GM12878 (cell line): ENCODE results near the gene TNP2. TPM values are rescaled to one million over a fixed set of nuclear protein-coding genes. Genes with fewer than 3 reads are reported as not detected.

Source experiments
- ATAC-seq: fragments of 200-7000 bp; cut with Tn5 transposase; 3 replicates; pipeline ENCODE4 v1.9.1; 2020; ENCODE audit warnings: mild to moderate bottlenecking, moderate library complexity
- BruUV-seq: library from RNA; stranded (reverse); fragments of 400-500 nt; replicated peaks from 2 replicates; lab custom pipeline; 2021; lab: Mats Ljungman, UMichigan
- CTCF ChIA-PET: fragments of 300-600 bp; sonication (Branson Sonifier 250); formaldehyde crosslinking; extraction: SDS; loops from one replicate; lab custom pipeline; 2021; ENCODE audit warnings: inconsistent platforms; lab: Yijun Ruan, JAX
- POLR2A ChIA-PET: fragments of 350-600 bp; formaldehyde crosslinking; extraction: SDS; loops from one replicate; lab custom pipeline; 2021; ENCODE audit warnings: inconsistent platforms; lab: Charles Lee
- RAD21 ChIA-PET: fragments of 300-600 bp; sonication (Branson Sonifier 250); formaldehyde crosslinking; loops from one replicate; lab custom pipeline; 2023; ENCODE audit warnings: antibody characterized with exemption; ENCODE audit not compliant: unreplicated experiment; lab: Charles Lee
- SMC1A ChIA-PET: fragments of 300-600 bp; sonication (Branson Sonifier 250); formaldehyde crosslinking; loops from one replicate; lab custom pipeline; 2023; ENCODE audit not compliant: unreplicated experiment, uncharacterized antibody; lab: Charles Lee
- DNase-seq: peaks from one replicate; pipeline ENCODE4 v3.0.0-alpha.2; 2011; ENCODE audit warnings: low read depth, low spot score
- FAIRE-seq: peaks from 3 replicates; lab custom pipeline; 2011; peaks lifted over from hg19 to GRCh38; lab: Jason Lieb, UNC
- H2AFZ ChIP-seq: 2 replicates; pipeline ENCODE4 v1.6.0; 2011; ENCODE audit warnings: low read depth, low read length, control low read depth; ENCODE audit not compliant: control insufficient read depth
- H3K27ac ChIP-seq: 2 replicates; pipeline ENCODE4 v1.5.1; 2011; ENCODE audit warnings: control low read depth; ENCODE audit not compliant: control insufficient read depth, insufficient read depth
- H3K27me3 ChIP-seq, 2 experiments: replicated peaks in 1 of 2; 2 replicates each; pipeline versions ENCODE4 v1.6.0 to v1.6.1; 2011; ENCODE audit warnings: low read length in 1 of 2; ENCODE audit not compliant: control insufficient read depth in 2 of 2, insufficient read depth in 2 of 2
- H3K36me3 ChIP-seq, 2 experiments: 2 replicates each; pipeline ENCODE4 v1.5.1; 2011; ENCODE audit warnings: low read length in 1 of 2; ENCODE audit not compliant: control insufficient read depth in 2 of 2, insufficient read depth in 2 of 2
- H3K4me1 ChIP-seq: 2 replicates; pipeline ENCODE4 v1.6.1; 2011; ENCODE audit warnings: mild to moderate bottlenecking, low read length, moderate library complexity, mixed read lengths; ENCODE audit not compliant: control insufficient read depth, insufficient read depth
- H3K4me2 ChIP-seq: 2 replicates; pipeline ENCODE4 v1.6.0; 2011; ENCODE audit warnings: control low read depth; ENCODE audit not compliant: control insufficient read depth, insufficient read depth
- H3K4me3 ChIP-seq: fragments of 200-600 bp; sonication (generic); 2 replicates; pipeline ENCODE4 v1.5.1; 2016
- H3K79me2 ChIP-seq: 2 replicates; pipeline ENCODE4 v1.6.0; 2011; ENCODE audit warnings: low read length; ENCODE audit not compliant: control insufficient read depth, insufficient read depth
- H3K9ac ChIP-seq: 2 replicates; pipeline ENCODE4 v1.8.0; 2011; ENCODE audit warnings: low read length, control low read depth, mixed read lengths; ENCODE audit not compliant: control insufficient read depth, insufficient read depth
- H3K9me3 ChIP-seq: replicated peaks from 3 replicates; pipeline ENCODE4 v1.5.1; 2011; ENCODE audit warnings: mild to moderate bottlenecking, low read length; ENCODE audit not compliant: control insufficient read depth, insufficient read depth
- H4K20me1 ChIP-seq: 2 replicates; pipeline ENCODE4 v1.6.0; 2011; ENCODE audit not compliant: control insufficient read depth, insufficient read depth
- JUNB ChIP-seq: IDR thresholded peaks from 2 replicates; pipeline ENCODE4 v1.6.1; 2016; ENCODE audit warnings: antibody characterized with exemption, mild to moderate bottlenecking
- KLF5 ChIP-seq: fragments of 450-650 bp; IDR thresholded peaks from 2 replicates; pipeline ENCODE4 v1.6.1; 2014; ENCODE audit warnings: mild to moderate bottlenecking; ENCODE audit not compliant: partially characterized antibody
- ZNF24 ChIP-seq: fragments of 450-650 bp; IDR thresholded peaks from 2 replicates; pipeline ENCODE4 v1.6.1; 2017; ENCODE audit warnings: antibody characterized with exemption, mild to moderate bottlenecking
- WGBS: methylation state at CpG from one replicate; pipeline ENCODE4 v1.1.6; 2016; ENCODE audit warnings: low lambda C conversion rate; ENCODE audit not compliant: insufficient replicate concordance, insufficient coverage; ENCODE audit errors: missing lambda C conversion rate; 5-methylcytosine and 5-hydroxymethylcytosine counted together
- in situ Hi-C: fragments of 300-500 bp; cut with MboI; formaldehyde crosslinking; loops from 9 replicates; pipeline ENCODE4 v1.14.3; 2018; ENCODE audit warnings: mixed read lengths
- intact Hi-C: fragments of 100-400 bp; cut with micrococcal nuclease; formaldehyde crosslinking; loops from one replicate; pipeline ENCODE4 v1.14.2; 2022; ENCODE audit not compliant: unreplicated experiment
- polyA plus RNA-seq, 11 experiments: library from polyadenylated mRNA; depleted of rRNA in 4 of 11; unstranded in 6 of 11; stranded (reverse) in 5 of 11; fragments of >200 nt; fragmentation: Nextera tagmentation in 4 of 11; fragmentation: Illumina TruSeq in 1 of 11; extraction: Ambion mirVana in 4 of 11; extraction: Trizol in 1 of 11; gene quantifications; 1 replicate in 1 of 11; 2 replicates in 10 of 11; pipeline versions ENCODE4 v1.2.1 to v1.2.3, GENCODE V29; 2011 to 2016; ENCODE audit warnings: inconsistent platforms in 2 of 11, missing spikeins in 2 of 11, low read depth in 1 of 11
- total RNA-seq, 4 experiments: library from RNA; depleted of rRNA in 3 of 4; stranded (reverse); fragments of >200 nt in 3 of 4; fragmentation: Illumina TruSeq in 1 of 4; extraction: Trizol in 1 of 4; gene quantifications; 2 replicates each; pipeline versions ENCODE4 v1.2.1 to v1.2.3, GENCODE V29; 2013 to 2021
- TF ChIP-seq, protein P1 (sequence below): IDR thresholded peaks from 2 replicates; pipeline ENCODE4 v1.6.1; 2012; ENCODE audit warnings: mild to moderate bottlenecking, low read depth, low read length

TNP2 gene
- total and polyA plus RNA-seq, 10 of the 15 experiments (the other 5 are each of a cell fraction or from before 2014, with no cell fraction given) = not detected

DNA sequence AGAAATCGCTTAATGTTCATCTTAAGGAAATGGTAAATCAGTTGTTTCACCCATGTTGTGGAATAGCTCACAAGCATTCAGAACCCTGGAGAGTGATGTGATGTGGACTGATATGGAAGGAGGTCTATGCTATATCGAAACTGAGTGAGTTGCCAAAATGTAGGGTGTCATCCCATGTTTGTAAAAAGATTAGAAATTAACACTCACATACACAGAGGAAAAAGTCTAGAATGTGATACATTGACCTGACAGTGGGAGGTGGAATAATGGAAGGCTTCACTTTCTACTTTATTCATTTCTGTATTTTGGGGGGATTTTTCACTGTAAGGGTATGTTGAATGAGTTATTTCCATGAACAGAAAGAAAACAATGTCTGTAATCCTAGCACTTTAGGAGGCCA is 16.7 kb upstream of the TNP2 start:
- no peak for FAIRE-seq
- Histone ChIP-seq H3K4me2 (no peak overlapping the region), H3K4me1 (peaks cover 10% of the 10 kb centered on the region), H3K79me2 (no peaks in the 10 kb centered on the region), H3K36me3 (no peaks in the 10 kb centered on the region), H3K27me3 (no peaks in the 10 kb centered on the region), H3K9me3 (no peaks in the 10 kb centered on the region), H2AFZ (no peak overlapping the region), H3K4me3 (no peak overlapping the region), H4K20me1 (no peaks in the 10 kb centered on the region), H3K9ac (no peak overlapping the region), H3K27ac (no peak overlapping the region)
- CTCF ChIA-PET = interaction anchor here (0.6 to 1.6 kb wide), 6 partner anchors 11 to 303 kb away, joined by 3 to 5 read pairs (median 3); partner anchors contain the start of gene TNP2
- WGBS = 92% methylated on average over 2 of the region's 2 CpGs
- BruUV-seq = no TSS peak
- peak; percentile 46 for ATAC-seq
- TF ChIP-seq JUNB (0 out of 2 replicates have a peak, but pooled peaks have one; percentile 5), KLF5 (no peak), ZNF24 (0 out of 2 replicates have a peak, but pooled peaks have one; percentile 18)
- TF ChIP-seq, protein P1, sequence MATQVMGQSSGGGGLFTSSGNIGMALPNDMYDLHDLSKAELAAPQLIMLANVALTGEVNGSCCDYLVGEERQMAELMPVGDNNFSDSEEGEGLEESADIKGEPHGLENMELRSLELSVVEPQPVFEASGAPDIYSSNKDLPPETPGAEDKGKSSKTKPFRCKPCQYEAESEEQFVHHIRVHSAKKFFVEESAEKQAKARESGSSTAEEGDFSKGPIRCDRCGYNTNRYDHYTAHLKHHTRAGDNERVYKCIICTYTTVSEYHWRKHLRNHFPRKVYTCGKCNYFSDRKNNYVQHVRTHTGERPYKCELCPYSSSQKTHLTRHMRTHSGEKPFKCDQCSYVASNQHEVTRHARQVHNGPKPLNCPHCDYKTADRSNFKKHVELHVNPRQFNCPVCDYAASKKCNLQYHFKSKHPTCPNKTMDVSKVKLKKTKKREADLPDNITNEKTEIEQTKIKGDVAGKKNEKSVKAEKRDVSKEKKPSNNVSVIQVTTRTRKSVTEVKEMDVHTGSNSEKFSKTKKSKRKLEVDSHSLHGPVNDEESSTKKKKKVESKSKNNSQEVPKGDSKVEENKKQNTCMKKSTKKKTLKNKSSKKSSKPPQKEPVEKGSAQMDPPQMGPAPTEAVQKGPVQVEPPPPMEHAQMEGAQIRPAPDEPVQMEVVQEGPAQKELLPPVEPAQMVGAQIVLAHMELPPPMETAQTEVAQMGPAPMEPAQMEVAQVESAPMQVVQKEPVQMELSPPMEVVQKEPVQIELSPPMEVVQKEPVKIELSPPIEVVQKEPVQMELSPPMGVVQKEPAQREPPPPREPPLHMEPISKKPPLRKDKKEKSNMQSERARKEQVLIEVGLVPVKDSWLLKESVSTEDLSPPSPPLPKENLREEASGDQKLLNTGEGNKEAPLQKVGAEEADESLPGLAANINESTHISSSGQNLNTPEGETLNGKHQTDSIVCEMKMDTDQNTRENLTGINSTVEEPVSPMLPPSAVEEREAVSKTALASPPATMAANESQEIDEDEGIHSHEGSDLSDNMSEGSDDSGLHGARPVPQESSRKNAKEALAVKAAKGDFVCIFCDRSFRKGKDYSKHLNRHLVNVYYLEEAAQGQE = peak; percentile 57; the same call in 1 of the 2 replicates
- POLR2A ChIA-PET = interaction anchor here (0.7 to 1.2 kb wide), 3 partner anchors 9 to 157 kb away, joined by 3 to 5 read pairs (median 3); no protein-coding TSS in a partner anchor
- DNase-seq = no peak
- RAD21 ChIA-PET = interaction anchor here (0.9 to 4.0 kb wide), 7 partner anchors 12 to 94 kb away, joined by 3 to 26 read pairs (median 4); partner anchors contain the start of gene SOCS1
- SMC1A ChIA-PET = interaction anchor here (0.7 to 4.3 kb wide), 9 partner anchors 11 to 69 kb away, joined by 3 to 40 read pairs (median 3); partner anchors contain the start of genes PRM3 and SOCS1
- intact Hi-C loops (no loop called here), in situ Hi-C loops (no loop called here)
